B cell (primary cell): ENCODE data around the gene PBX2. TPM values are rescaled to one million over a fixed set of nuclear protein-coding genes. Genes with fewer than 3 reads are reported as not detected.

Experiments used
- ATAC-seq: fragments of 200-7000 bp; cut with Tn5 transposase; one replicate; pipeline ENCODE4 v1.10.0; 2021; ENCODE audit warnings: low read depth, mild to moderate bottlenecking, moderate number of reproducible peaks, moderate library complexity
- CTCF ChIA-PET: fragments of 350-600 bp; sonication (Branson Sonifier 250); formaldehyde crosslinking; loops from one replicate; lab custom pipeline; 2021; ENCODE audit warnings: antibody characterized with exemption, inconsistent platforms; lab: Charles Lee
- POLR2A ChIA-PET: fragments of 350-600 bp; sonication (Branson Sonifier 250); formaldehyde crosslinking; loops from one replicate; lab custom pipeline; 2021; ENCODE audit warnings: antibody characterized with exemption; lab: Charles Lee
- DNase-seq: peaks from one replicate; pipeline ENCODE4 v3.0.0; 2013
- H2AFZ ChIP-seq: 2 replicates; pipeline ENCODE4 v1.6.1; 2012; ENCODE audit warnings: mild to moderate bottlenecking, low read depth, low read length; ENCODE audit not compliant: insufficient read depth, poor library complexity, severe bottlenecking
- H3K27ac ChIP-seq, 2 donors: 1 replicate in 1 of 2; 2 replicates in 1 of 2; pipeline ENCODE4 v1.5.1; 2012 to 2013; ENCODE audit warnings: low read length in 2 of 2, mild to moderate bottlenecking in 2 of 2, moderate library complexity in 1 of 2
- H3K27me3 ChIP-seq, 4 experiments: fragments of 200-600 bp in 1 of 4; sonication (generic) in 1 of 4; replicated peaks in 1 of 4; 1 replicate in 2 of 4; 2 replicates in 2 of 4; pipeline versions ENCODE4 v1.6.1 to v1.7.0; 2013 to 2016; ENCODE audit warnings: low read length in 3 of 4, mild to moderate bottlenecking in 2 of 4, mixed read lengths in 1 of 4, moderate library complexity in 1 of 4; ENCODE audit not compliant: insufficient read depth in 4 of 4, control insufficient read depth in 3 of 4; ENCODE audit errors: control extremely low read depth in 1 of 4
- H3K36me3 ChIP-seq, 2 experiments: replicated peaks in 1 of 2; 1 replicate in 1 of 2; 2 replicates in 1 of 2; pipeline versions ENCODE4 v1.6.1 to v1.7.1; 2013; ENCODE audit warnings: low read length in 1 of 2; ENCODE audit not compliant: insufficient read depth in 2 of 2, control insufficient read depth in 1 of 2; ENCODE audit errors: control extremely low read depth in 1 of 2, extremely low read depth in 1 of 2
- H3K4me1 ChIP-seq, 2 donors: fragments of 200-600 bp in 1 of 2; sonication (generic) in 1 of 2; 1 replicate in 1 of 2; 2 replicates in 1 of 2; pipeline versions ENCODE4 v1.5.1 to v1.6.1; 2013 to 2017; ENCODE audit warnings: low read length in 2 of 2; ENCODE audit not compliant: control insufficient read depth in 2 of 2, insufficient read depth in 2 of 2
- H3K4me2 ChIP-seq: replicated peaks from 2 replicates; pipeline ENCODE3; 2012; ENCODE audit warnings: mild to moderate bottlenecking, low read depth, low read length; ENCODE audit not compliant: poor library complexity, severe bottlenecking
- H3K4me3 ChIP-seq, 5 experiments: fragments of 200-600 bp in 1 of 5; sonication (generic) in 1 of 5; 1 replicate in 3 of 5; 2 replicates in 2 of 5; pipeline versions ENCODE4 v1.5.1 to v1.7.0; 2011 to 2016; ENCODE audit warnings: low read length in 4 of 5, mild to moderate bottlenecking in 4 of 5, low read depth in 2 of 5, control low read depth in 1 of 5, moderate library complexity in 1 of 5; ENCODE audit not compliant: insufficient read depth in 1 of 5; ENCODE audit errors: control extremely low read depth in 1 of 5, extremely low read depth in 1 of 5
- H3K79me2 ChIP-seq: fragments of 200-600 bp; sonication (generic); one replicate; pipeline ENCODE4 v1.6.0; 2016; ENCODE audit warnings: low read length; ENCODE audit not compliant: control insufficient read depth, insufficient read depth
- H3K9ac ChIP-seq: fragments of 200-600 bp; sonication (generic); 2 replicates; pipeline ENCODE4 v1.6.1; 2017; ENCODE audit warnings: mild to moderate bottlenecking, low read length, moderate library complexity
- H3K9me3 ChIP-seq, 3 donors: one replicate each; pipeline versions ENCODE4 v1.6.1 to v1.7.1; 2013; ENCODE audit warnings: low read length in 2 of 3; ENCODE audit not compliant: control insufficient read depth in 2 of 3, insufficient read depth in 1 of 3; ENCODE audit errors: control extremely low read depth in 1 of 3
- H4K20me1 ChIP-seq: 2 replicates; pipeline ENCODE4 v1.6.0; 2012; ENCODE audit warnings: mild to moderate bottlenecking, low read length; ENCODE audit not compliant: insufficient read depth, control insufficient read depth, poor library complexity, severe bottlenecking
- H3K27ac Mint-ChIP-seq: one replicate; pipeline ENCODE4 v1.8.0; 2021; ENCODE audit warnings: mixed read lengths
- H3K27me3 Mint-ChIP-seq: one replicate; pipeline ENCODE4 v1.8.0; 2021; ENCODE audit warnings: mixed read lengths
- H3K4me1 Mint-ChIP-seq: one replicate; pipeline ENCODE4 v1.8.0; 2021; ENCODE audit warnings: mixed read lengths
- H3K4me3 Mint-ChIP-seq: one replicate; pipeline ENCODE4 v1.8.0; 2021; ENCODE audit warnings: mixed read lengths
- H3K9me3 Mint-ChIP-seq: one replicate; pipeline ENCODE4 v1.8.0; 2022; ENCODE audit warnings: mixed read lengths; ENCODE audit not compliant: insufficient read depth
- CTCF ChIP-seq: fragments of 200-600 bp; IDR thresholded peaks from one replicate; pipeline ENCODE4 v1.8.0; 2022; ENCODE audit warnings: antibody characterized with exemption, mild to moderate bottlenecking
- EZH2 ChIP-seq: IDR thresholded peaks from 2 replicates; pipeline ENCODE4 v1.6.1; 2012; ENCODE audit warnings: borderline replicate concordance, low read depth, mild to moderate bottlenecking, moderate library complexity, low read length; ENCODE audit not compliant: insufficient read depth, poor library complexity, severe bottlenecking
- WGBS: methylation state at CpG from one replicate; pipeline ENCODE4 v1.1.5; 2013; ENCODE audit warnings: missing lambda C conversion rate; ENCODE audit not compliant: insufficient coverage; 5-methylcytosine and 5-hydroxymethylcytosine counted together
- intact Hi-C: fragments of 100-400 bp; cut with micrococcal nuclease; formaldehyde crosslinking; loops from one replicate; pipeline ENCODE4 v1.10.0; 2022
- polyA plus RNA-seq: library from polyadenylated mRNA; depleted of rRNA; stranded (reverse); fragments of >200 nt; gene quantifications from 2 replicates; pipeline ENCODE4 v1.2.3, GENCODE V29; 2012
- total RNA-seq, 2 donors: library from RNA; stranded (reverse); fragments of 120-200 nt in 1 of 2; gene quantifications; 1 replicate in 1 of 2; 2 replicates in 1 of 2; pipeline versions ENCODE4 v1.2.3 to v1.2.4, GENCODE V29; 2013 to 2022

PBX2 gene
- total and polyA plus RNA-seq, 2 donors (not counting 1 experiment from before 2014, with no cell fraction given), result 128 to 188 TPM

GRCh38 chr6:32183030-32183429 lies 7.0 kb downstream of the PBX2 start:
- no peak overlapping the region for H3K9ac ChIP-seq
- no peaks in the 10 kb centered on the region for H4K20me1 ChIP-seq
- no peak overlapping the region for H3K4me2 ChIP-seq
- intact Hi-C loops, result no loop called here
- H3K4me3 Mint-ChIP-seq, result no peak overlapping the region
- no peak overlapping the region for H3K27ac Mint-ChIP-seq
- no peaks in the 10 kb centered on the region for H3K27me3 Mint-ChIP-seq
- H2AFZ ChIP-seq, result no peak overlapping the region
- ChIA-PET CTCF (interaction anchor here (1.0 kb wide), 1 partner anchor 12 kb away, joined by 3 read pairs; no protein-coding TSS in a partner anchor), POLR2A (no interaction called here)
- H3K4me1 Mint-ChIP-seq, result peaks cover 52% of the 10 kb centered on the region
- no peak overlapping the region for H3K4me3 ChIP-seq
- H3K79me2 ChIP-seq, result peaks cover 36% of the 10 kb centered on the region
- H3K4me1 ChIP-seq, result peaks cover 22 to 27% of the 10 kb centered on the region in 2 donors
- H3K36me3 ChIP-seq, result peaks cover 0 to 62% of the 10 kb centered on the region in 2 experiments
- DNase-seq (peak; percentile 7), ATAC-seq (no peak)
- no peak overlapping the region for H3K27ac ChIP-seq
- H3K9me3 Mint-ChIP-seq, result no peaks in the 10 kb centered on the region
- H3K9me3 ChIP-seq, result no peaks in the 10 kb centered on the region
- no peaks in the 10 kb centered on the region for H3K27me3 ChIP-seq
- 89% methylated on average over 3 of the region's 3 CpGs for WGBS
- TF ChIP-seq CTCF, result no peak
- TF ChIP-seq EZH2, result no peak

- DNase-seq (no peak), ATAC-seq (no peak)
- Histone ChIP-seq H3K36me3 (peaks cover 0 to 57% of the 10 kb centered on the region in 2 experiments), H3K27me3 (no peaks in the 10 kb centered on the region), H3K4me1 (peaks cover 17 to 24% of the 10 kb centered on the region in 2 donors), H3K4me2 (no peak overlapping the region), H3K27ac (no peak overlapping the region), H3K9ac (no peak overlapping the region), H3K4me3 (no peak overlapping the region), H2AFZ (no peak overlapping the region), H3K79me2 (peaks cover 32% of the 10 kb centered on the region), H3K9me3 (no peaks in the 10 kb centered on the region), H4K20me1 (no peaks in the 10 kb centered on the region)
- ChIA-PET POLR2A (interaction anchor here (1.2 kb wide), 1 partner anchor 8 kb away, joined by 4 read pairs; the partner anchor contains the start of gene PBX2), CTCF (interaction anchor here (1.0 kb wide), 1 partner anchor 12 kb away, joined by 3 read pairs; no protein-coding TSS in a partner anchor)
- H3K4me1 Mint-ChIP-seq, result peaks cover 52% of the 10 kb centered on the region
- intact Hi-C loops, result no loop called here
- H3K4me3 Mint-ChIP-seq, result no peak overlapping the region
- no peak for TF ChIP-seq CTCF
- TF ChIP-seq EZH2, result no peak
- WGBS, result 98% methylated on average over 7 of the region's 10 CpGs
- peak overlapping the region; percentile 41 for H3K27ac Mint-ChIP-seq
- no peaks in the 10 kb centered on the region for H3K27me3 Mint-ChIP-seq
- no peaks in the 10 kb centered on the region for H3K9me3 Mint-ChIP-seq
These were observed 7.4 kb downstream of the PBX2 start for GRCh38 chr6:32182555-32182981.
